GM21390 (cell line): ENCODE measurements around the gene PHLDA2.

Experiments
- ATAC-seq: cut with Tn5 transposase; IDR thresholded peaks from one replicate; pipeline ENCODE4 v1.9.1; 2021; ENCODE audit not compliant: unreplicated experiment

PHLDA2 gene

DNA sequence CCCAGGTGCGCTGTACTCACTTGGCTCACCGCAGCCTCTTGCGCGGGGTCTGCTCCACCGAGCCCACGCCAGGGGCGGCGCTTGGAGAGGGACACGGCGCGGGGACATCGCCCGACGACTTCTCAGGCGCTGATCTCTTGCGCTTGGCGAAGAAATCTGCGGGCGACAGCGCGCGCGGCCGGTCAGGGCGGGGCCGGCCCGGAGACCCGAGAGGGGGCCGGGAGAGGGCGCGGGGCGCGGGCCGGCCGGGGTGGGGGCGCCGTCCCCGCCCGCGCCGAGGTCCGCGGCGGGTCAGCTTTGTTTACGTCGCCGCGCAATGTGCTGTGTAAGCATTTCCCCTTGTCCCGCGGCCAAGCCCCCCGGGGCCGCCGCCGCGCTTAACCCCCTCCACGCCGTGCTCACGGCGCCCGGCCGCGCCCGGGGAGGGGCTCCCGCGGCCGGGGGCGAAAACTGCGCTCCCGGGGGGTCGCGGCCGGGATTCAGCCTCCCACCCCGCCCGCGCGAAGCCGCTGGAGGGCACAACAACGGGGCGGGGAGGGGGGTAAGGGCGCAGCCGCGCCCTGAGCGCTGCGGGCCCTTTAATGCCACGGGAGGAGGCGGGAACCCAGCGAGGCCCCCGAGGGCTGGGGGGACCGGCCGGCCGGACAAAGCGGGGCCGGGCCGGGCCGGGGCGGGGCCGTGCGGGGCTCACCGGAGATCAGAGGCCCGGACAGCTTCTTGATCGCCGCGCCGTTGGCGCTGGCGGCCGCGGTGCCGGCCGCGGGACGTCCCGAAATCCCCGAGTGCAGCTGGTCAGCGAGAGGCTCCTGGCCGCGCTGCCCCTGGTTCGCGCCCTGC lies 45.0 kb downstream of the PHLDA2 start:
- ATAC-seq, result no peak

DNA sequence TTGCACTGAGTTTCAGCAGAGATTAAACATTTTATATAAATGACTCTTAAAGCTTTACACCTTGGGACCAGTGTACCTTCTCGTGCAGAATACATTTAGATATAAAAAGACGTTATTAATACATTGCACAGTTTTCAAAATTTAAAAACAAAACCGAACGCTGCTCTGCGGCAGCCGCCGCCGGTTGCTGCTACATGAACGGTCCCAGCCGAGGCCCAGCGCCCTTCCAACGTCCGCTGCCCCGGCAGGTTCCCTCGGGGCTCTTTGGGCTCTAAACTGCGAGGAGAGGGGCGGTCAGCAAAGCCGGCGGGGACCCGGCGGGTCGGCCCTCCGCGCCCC lies 45.6 kb downstream of the PHLDA2 start:
- ATAC-seq, result no peak

DNA sequence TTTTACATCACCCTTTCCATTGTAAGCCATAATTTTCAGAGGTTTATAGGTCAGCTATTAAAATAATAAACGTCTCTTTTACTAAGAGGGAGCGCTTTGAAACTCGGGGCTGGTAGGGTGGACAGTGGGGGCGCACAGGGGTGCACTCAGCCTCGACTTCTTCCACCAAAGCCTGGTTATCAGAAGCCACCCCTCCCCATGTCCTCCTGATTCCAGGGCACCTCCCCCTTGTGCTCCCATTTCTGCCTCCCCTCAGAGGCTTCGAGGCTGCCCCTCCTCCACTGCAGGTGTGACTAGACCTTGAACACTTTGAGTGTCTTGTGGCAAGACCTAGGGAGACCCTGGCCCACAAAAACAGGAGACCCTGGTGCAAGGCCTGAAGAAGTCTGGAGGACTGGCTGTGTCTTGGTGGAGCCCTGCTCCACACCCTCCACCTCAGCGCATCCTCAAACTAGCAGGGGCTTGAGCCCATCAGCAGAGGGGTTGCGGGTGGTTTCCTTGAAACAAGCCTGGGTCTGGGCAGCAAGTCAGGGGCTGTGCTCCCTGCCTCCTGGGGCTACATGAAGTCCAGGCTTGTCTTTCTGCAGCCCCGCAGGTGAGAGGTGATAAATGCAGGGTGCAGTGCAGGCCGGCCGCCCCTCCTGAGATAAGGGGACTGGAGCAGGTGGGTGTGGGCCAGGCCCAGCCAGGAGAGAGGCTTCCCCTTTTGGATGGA lies 46.7 kb downstream of the PHLDA2 start:
- no peak for ATAC-seq

DNA sequence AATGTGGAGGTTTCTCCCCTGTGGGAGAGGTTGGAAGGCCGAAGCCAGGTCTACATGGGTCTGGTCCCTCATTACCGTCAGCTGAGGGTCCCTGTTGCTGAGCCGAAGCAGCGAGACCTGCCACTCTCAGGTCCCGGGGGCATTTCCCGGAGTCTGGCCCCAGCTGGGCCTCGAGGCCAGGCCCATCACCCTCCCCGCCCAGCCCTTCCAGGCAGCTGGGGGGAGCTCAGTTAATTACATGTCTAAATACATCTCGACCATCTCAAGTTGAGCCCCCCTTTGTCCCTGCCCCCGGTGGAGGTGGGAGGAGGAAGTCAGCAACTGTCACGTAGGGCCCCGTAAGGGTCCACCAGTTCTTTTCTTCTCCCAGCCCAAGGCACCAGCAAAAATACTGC lies 47.2 kb downstream of the PHLDA2 start:
- no peak for ATAC-seq

- no peak for ATAC-seq
Observed at GRCh38 chr11:2881076-2881980, 47.9 kb downstream of the PHLDA2 start.

DNA sequence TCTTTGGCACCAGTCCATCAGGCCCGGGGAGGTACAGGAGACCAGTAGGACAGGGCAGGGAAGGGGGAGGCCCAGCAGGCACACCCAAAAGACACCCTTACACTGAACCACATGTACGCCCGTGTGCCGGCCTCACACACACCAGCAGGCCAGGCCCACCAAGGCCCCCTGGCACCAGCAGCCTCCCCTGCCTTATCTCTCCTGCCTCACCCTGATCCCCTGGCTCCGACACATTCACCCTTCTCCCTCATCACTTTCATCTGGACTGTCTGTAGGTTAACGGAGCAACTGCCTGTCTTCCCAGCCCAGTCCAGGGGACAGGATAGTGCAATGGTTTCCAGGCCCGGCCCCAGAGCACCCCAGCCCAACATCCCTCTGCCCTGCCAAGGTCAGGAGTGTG lies 48.6 kb downstream of the PHLDA2 start:
- ATAC-seq, result no peak

DNA sequence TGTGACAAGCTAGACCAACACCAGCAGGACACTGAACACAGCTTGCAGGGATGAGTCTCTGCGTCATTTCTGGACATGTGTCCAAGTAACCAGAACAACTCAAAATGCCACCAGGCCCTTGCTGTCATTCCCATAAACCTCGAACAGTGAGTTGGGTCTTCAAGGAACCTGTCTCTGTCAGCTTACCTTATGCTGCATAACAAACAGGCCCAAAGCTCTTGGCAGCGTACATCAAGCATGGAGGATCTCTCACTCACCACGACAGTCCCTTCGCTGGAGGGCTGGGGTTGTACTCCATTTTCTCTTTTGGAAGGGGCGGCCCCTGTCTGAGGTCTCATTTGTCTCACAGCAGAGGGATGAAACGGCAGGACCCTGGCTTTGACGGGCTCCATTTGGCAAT lies 50.4 kb downstream of the PHLDA2 start:
- ATAC-seq, result no peak
